Osteoblast (primary cell): Measurements from ENCODE around the gene PEX7. TPM values are rescaled to one million over a fixed set of nuclear protein-coding genes. Genes with fewer than 3 reads are reported as not detected.

Source experiments
- DNase-seq: peaks from one replicate; pipeline ENCODE4 v3.0.0; 2011; ENCODE audit warnings: low spot score, mixed read lengths; ENCODE audit not compliant: insufficient read length; ENCODE audit errors: missing footprints
- H2AFZ ChIP-seq: 2 replicates; pipeline ENCODE4 v1.6.0; 2011; ENCODE audit warnings: mild to moderate bottlenecking, low read length
- H3K27ac ChIP-seq: 2 replicates; pipeline ENCODE4 v1.5.1; 2011; ENCODE audit warnings: mild to moderate bottlenecking, low read depth, low read length, moderate library complexity
- H3K27me3 ChIP-seq: 2 replicates; pipeline ENCODE4 v1.6.0; 2012; ENCODE audit warnings: mild to moderate bottlenecking, control low read depth, inconsistent platforms, low read length, moderate library complexity; ENCODE audit not compliant: insufficient read depth
- H3K36me3 ChIP-seq: 2 replicates; pipeline ENCODE4 v1.5.1; 2011; ENCODE audit warnings: mild to moderate bottlenecking, low read length, control low read depth, moderate library complexity; ENCODE audit not compliant: insufficient read depth
- H3K4me1 ChIP-seq: 2 replicates; pipeline ENCODE4 v1.5.1; 2011; ENCODE audit warnings: mild to moderate bottlenecking, low read length, control low read depth, moderate library complexity; ENCODE audit not compliant: insufficient read depth
- H3K4me2 ChIP-seq: 2 replicates; pipeline ENCODE4 v1.6.0; 2011; ENCODE audit warnings: mild to moderate bottlenecking, low read length; ENCODE audit not compliant: insufficient read depth
- H3K4me3 ChIP-seq: fragments of 200-600 bp; sonication (generic); 3 replicates; pipeline ENCODE4 v1.5.1; 2012; ENCODE audit warnings: mild to moderate bottlenecking, low read length, inconsistent platforms; ENCODE audit not compliant: insufficient read depth
- H3K79me2 ChIP-seq: 2 replicates; pipeline ENCODE4 v1.6.0; 2012; ENCODE audit warnings: mild to moderate bottlenecking, low read length, control low read depth, inconsistent platforms; ENCODE audit not compliant: insufficient read depth
- H3K9me3 ChIP-seq: 2 replicates; pipeline ENCODE4 v1.5.1; 2011; ENCODE audit warnings: low read depth, low read length, control low read depth
- H4K20me1 ChIP-seq: 2 replicates; pipeline ENCODE4 v1.6.0; 2012; ENCODE audit warnings: mild to moderate bottlenecking, low read length, control low read depth; ENCODE audit not compliant: insufficient read depth
- CTCF ChIP-seq: IDR thresholded peaks from 2 replicates; pipeline ENCODE4 v1.5.1; 2011; ENCODE audit warnings: mild to moderate bottlenecking, low read depth, low read length, moderate library complexity; ENCODE audit errors: extremely low read depth
- total RNA-seq: library from RNA; depleted of rRNA; stranded (reverse); fragments of >200 nt; gene quantifications from 2 replicates; pipeline ENCODE4 v1.2.3, GENCODE V29; 2012

The PEX7 gene
- total RNA-seq = 5.4 and 9.1 TPM in 2 replicates

- peak within 1 kb of the TSS; percentile 78 for H3K27ac ChIP-seq
- no peaks in the 10 kb centered on the region for H3K79me2 ChIP-seq
- H3K4me2 ChIP-seq = peak within 1 kb of the TSS; percentile 95
- peak; percentile 96 for DNase-seq
- H2AFZ ChIP-seq = peak within 1 kb of the TSS; percentile 96
- H3K4me1 ChIP-seq = peaks cover 6% of the 10 kb centered on the region
- no peaks in the 10 kb centered on the region for H4K20me1 ChIP-seq
- no peaks in the 10 kb centered on the region for H3K9me3 ChIP-seq
- peaks cover 7% of the 10 kb centered on the region for H3K36me3 ChIP-seq
- TF ChIP-seq CTCF = peak; percentile 57
- H3K27me3 ChIP-seq = no peaks in the 10 kb centered on the region
- H3K4me3 ChIP-seq = peak within 1 kb of the TSS; percentile 83
Observed at GRCh38 chr6:136822376-136823127, at the start of gene PEX7. Gene PEX7 (plus strand): TSS chr6:136822592. CDS start chr6:136822666, 74 bp downstream.

- no peak overlapping the region for H3K4me3 ChIP-seq
- peaks cover 10% of the 10 kb centered on the region for H3K4me1 ChIP-seq
- no peak for TF ChIP-seq CTCF
- no peaks in the 10 kb centered on the region for H4K20me1 ChIP-seq
- H3K36me3 ChIP-seq = no peaks in the 10 kb centered on the region
- no peak for DNase-seq
- H3K4me2 ChIP-seq = no peak overlapping the region
- no peaks in the 10 kb centered on the region for H3K27me3 ChIP-seq
- peaks cover 33% of the 10 kb centered on the region for H3K79me2 ChIP-seq
- no peak overlapping the region for H2AFZ ChIP-seq
- no peaks in the 10 kb centered on the region for H3K9me3 ChIP-seq
- H3K27ac ChIP-seq = no peak overlapping the region
Observed at GRCh38 chr6:136772685-136773472, 49.5 kb upstream of the PEX7 start.

GRCh38 chr6:136773473-136773796 is 49.0 kb upstream of the PEX7 start:
- Histone ChIP-seq H3K27ac (no peak overlapping the region), H3K4me1 (peaks cover 10% of the 10 kb centered on the region), H3K27me3 (no peaks in the 10 kb centered on the region), H3K36me3 (no peaks in the 10 kb centered on the region), H3K79me2 (peaks cover 31% of the 10 kb centered on the region), H4K20me1 (no peaks in the 10 kb centered on the region), H3K9me3 (no peaks in the 10 kb centered on the region), H2AFZ (no peak overlapping the region), H3K4me3 (no peak overlapping the region), H3K4me2 (no peak overlapping the region)
- DNase-seq = no peak
- no peak for TF ChIP-seq CTCF
